CD1c-positive myeloid dendritic cell (primary cell): ENCODE results near the gene YJU2.
A peak's percentile ranks its signal among the peaks of the same experiment; 100 is the strongest.

Source experiments
- DNase-seq: peaks from one replicate; pipeline ENCODE4 v3.0.0-alpha.2; 2016; ENCODE audit errors: extremely low spot score

The YJU2 gene

DNA sequence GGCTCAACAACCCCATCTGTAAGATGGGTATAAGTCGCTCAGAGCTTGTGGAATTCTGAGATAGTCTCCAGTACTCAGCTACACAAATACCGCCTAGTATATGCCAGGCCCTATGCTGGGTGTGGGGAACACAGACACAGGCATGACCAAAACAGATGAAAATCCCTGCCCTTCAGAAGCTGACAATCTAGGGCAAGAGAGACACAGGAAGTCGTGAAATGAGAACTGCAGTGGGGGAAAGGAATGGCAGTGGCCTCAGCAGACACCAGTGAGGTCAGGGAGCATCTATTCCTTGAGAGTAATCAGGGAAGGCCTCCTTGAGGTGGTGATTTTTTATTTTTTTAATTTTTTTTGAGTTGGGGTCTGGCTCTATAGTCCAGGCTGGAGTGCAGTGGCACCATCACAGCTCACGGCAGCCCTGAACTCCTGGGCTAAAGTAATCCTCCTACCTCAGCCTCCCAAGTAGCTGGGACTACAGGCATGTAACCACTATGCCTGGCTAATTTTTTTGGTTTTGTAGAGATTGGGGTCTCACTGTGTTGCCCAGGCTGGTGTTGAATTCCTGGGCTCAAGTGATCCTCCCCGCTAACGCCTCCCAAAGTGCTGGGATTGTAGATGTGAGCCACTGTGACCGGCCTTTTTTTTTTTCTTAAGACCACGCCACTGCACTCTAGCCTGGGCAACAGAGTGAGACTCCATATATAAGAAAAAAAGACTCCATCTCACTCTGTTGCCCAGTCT lies 52.1 kb downstream of the YJU2 start:
- no peak for DNase-seq

- DNase-seq: no peak
These were observed 53.7 kb downstream of the YJU2 start for GRCh38 chr19:4300589-4300988.

DNA sequence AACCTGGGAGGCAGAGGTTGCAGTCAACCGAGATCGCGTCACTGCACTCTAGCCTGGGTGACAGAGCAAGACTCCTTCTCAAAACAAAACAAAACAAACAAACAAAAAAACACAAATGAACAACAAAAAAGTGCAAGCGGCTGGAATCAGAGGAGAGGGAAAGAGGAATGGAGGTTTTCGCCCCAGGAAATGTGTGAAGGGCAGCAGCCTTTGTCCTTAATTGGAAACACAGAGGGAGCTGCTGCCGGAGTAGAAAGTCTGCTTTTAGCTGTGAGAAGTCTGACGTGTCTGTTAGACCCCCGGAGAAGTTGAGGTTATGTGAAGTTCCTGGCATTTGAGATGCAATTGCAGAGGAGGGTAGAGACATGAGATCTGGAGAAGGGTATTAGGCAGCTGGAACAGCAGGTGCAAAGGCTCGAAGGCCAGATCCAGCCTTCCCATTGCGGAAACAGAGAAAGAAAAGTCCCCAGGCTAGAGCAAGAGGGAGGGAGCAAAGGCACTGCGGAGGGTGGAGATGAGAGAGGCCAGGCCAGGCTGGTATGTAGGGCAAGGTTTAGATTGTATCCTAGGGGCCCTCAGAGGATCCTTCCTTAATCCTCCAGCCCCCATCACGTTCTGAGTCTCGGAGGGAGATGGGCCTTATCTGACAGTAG lies 54.8 kb downstream of the YJU2 start:
- DNase-seq: no peak

- no peak for DNase-seq
These were observed 55.4 kb downstream of the YJU2 start, which contains the start of gene TMIGD2 for GRCh38 chr19:4302243-4302640. TMIGD2 (minus strand) TSS chr19:4302389; CDS start chr19:4302385, 4 bp downstream.

- DNase-seq: no peak
These were observed 57.1 kb downstream of the YJU2 start for GRCh38 chr19:4303819-4304537.

GRCh38 chr19:4304538-4305256 lies 57.8 kb downstream of the YJU2 start, which contains the start of gene FSD1:
FSD1 (plus strand) TSS chr19:4304598; CDS start chr19:4304747, 149 bp downstream.
- DNase-seq: peak; percentile 55

DNA sequence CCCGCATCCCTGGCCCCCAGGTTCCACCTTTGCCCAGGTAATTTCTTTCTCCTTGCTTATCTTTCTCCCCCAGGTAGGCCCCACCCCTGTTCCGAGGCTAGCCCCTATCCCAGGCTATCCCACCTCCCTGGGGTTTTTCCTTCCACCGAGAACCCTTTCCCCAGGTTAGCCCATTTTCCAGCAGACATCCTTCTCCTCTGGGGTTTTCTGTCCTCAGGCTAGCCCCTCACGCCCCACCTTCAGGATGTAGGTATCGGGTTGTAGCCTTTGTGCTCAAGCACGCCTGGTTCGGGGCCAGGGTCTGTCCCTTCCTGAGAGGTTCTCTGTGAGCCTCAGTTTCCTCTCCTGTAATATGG lies 58.4 kb downstream of the YJU2 start:
- no peak for DNase-seq

DNA sequence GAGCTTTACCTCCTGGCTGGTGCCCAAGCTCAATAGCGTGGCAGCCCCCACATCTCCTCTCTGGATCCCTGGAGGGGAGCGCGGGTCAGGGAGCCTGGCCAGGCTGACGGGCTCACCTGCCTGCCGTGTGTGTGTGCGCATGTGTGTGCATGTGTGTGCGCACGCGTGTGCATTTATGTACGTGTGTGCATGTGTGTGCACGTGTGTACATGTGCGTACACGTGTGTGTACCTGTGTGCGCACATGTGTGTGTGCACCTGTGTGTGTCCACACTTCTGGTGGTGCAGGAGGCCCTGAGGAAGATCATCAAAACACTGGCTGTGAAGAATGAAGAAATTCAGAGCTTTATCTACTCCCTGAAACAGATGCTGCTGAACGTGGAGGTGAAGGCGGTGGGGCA lies 58.8 kb downstream of the YJU2 start:
- DNase-seq: no peak

GRCh38 chr19:4310247-4311121 lies 63.6 kb downstream of the YJU2 start:
- no peak for DNase-seq

GRCh38 chr19:4313847-4314490 lies 67.1 kb downstream of the YJU2 start:
- DNase-seq: no peak

DNA sequence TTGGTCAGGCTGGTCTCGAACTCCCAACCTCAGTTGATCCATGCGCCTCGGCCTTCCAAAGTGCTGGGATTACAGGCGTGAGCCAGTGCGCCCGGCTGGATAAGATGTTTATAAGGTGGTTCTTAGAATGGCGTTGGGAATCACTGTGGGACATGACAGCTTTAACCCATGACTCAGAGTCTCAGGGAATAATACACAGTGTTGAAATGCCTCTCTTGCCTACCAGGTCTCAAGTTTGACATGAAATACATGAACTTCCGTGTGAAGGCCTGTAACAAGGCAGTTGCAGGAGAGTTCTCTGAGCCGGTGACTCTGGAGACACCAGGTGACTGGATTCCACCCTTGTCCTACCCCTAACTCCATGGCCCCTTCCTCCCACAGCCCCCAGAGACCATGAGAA lies 70.1 kb downstream of the YJU2 start:
- no peak for DNase-seq

- no peak for DNase-seq
These were observed 71.6 kb downstream of the YJU2 start for GRCh38 chr19:4318460-4318859.
